NAMALWA (cell line): ENCODE data around the gene HAGH.
A peak's percentile ranks its signal among the peaks of the same experiment; 100 is the strongest.
"Not testable (repeated sequence)": the region's sequence is repeated elsewhere in the genome, so short reads cannot be mapped to it uniquely, and the experiment has no call there.

Source experiments
- DNase-seq: peaks from one replicate; pipeline ENCODE4 v3.0.0-alpha.2; 2015; ENCODE audit warnings: low spot score

HAGH gene

DNA sequence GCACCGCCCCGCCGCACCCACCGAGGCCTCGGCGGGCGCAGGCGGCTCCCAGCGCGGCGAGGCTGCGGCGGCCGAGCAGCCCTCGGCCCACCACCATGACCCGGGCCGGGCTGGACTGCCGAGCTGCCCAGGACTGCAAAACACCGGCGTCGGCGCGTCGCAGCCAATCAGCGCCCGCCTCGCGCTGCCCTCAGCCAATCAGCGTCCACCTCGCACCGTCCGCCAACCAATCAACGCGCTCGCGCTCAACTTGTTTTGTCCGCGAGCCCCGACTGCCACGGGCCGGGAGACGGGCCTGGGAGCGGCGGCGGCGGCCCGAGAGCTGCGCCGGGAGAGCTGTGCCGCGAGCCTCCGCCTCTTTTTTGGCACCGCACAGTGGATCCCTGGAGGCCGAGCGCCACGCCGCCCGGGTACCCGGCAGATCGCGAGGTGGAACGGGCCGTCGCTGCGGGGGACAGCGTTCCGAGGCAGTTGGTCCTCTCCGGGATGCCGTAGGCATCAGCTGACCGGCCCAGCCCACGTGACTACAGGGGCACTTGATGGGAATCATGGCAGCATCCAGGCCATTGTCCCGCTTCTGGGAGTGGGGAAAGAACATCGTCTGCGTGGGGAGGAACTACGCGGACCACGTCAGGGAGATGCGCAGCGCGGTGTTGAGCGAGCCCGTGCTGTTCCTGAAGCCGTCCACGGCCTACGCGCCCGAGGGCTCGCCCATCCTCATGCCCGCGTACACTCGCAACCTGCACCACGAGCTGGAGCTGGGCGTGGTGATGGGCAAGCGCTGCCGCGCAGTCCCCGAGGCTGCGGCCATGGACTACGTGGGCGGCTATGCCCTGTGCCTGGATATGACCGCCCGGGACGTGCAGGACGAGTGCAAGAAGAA, at the start of gene HAGH, which contains the start of gene FAHD1:
HAGH (minus strand) TSS at position 135 of the 883 bp plus-strand sequence; CDS start at position 97, 38 bp downstream.
FAHD1 (plus strand) TSS at position 516 of the 883 bp plus-strand sequence; CDS start at position 549, 33 bp downstream.
- peak; percentile 89 for DNase-seq

- DNase-seq, result not testable (repeated sequence)
Measured at GRCh38 chr16:1876066-1876465, 49.4 kb upstream of the HAGH start.

DNA sequence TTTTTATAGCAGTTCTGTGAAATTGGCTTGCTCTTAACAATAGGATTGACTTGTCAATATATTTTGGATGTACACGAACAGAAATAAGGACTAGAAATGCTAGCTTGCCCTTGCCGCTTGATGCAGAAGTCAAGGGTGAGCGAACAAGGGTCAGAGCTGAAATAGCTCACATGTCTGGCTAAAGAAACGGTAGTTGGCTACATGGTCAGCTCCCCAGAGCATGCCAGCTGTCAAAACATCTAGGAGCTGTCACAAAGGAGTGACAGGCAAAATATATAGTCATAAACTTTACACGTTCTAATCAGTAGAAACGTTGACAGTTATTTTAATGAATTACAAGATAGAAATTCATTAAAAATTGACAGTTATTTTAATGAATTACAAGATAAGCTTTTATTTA, 48.2 kb upstream of the HAGH start:
- DNase-seq, result peak; percentile 16

DNA sequence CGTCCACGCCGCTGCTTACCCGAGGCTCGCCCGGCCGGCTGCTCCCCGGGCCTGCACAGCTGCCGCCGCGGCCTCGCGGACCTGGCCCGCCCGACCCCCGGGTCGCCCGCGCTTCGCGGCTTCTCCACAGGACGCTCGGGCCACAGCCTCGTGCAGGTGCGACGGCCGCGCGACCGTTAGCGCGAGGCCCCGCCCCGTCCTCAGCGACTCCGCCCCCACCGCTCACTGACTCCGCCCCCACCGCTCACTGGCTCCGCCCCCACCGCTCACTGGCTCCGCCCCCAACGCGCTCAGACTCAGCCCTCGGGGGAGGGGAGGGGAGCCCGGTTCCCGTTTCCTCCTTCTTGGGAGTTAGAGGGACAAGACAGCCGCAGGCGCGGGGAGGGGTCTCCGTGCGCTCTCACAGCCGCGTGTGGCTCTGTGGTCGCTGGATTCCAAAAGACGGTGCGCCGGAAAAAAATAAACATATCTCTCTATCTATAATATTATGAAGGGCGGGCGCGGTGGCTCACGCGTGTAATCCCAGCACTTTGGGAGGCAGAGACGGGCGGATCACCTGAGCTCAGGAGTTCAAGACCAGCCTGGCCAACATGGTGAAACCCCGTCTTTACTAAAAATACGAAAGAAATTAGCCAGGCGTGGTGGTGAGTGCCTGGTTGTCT, 45.5 kb upstream of the HAGH start, which contains the start of gene MEIOB:
MEIOB (minus strand) TSS at position 191 of the 662 bp plus-strand sequence. CDS start 3,989 bp downstream, outside the sequence.
- DNase-seq, result no peak

DNA sequence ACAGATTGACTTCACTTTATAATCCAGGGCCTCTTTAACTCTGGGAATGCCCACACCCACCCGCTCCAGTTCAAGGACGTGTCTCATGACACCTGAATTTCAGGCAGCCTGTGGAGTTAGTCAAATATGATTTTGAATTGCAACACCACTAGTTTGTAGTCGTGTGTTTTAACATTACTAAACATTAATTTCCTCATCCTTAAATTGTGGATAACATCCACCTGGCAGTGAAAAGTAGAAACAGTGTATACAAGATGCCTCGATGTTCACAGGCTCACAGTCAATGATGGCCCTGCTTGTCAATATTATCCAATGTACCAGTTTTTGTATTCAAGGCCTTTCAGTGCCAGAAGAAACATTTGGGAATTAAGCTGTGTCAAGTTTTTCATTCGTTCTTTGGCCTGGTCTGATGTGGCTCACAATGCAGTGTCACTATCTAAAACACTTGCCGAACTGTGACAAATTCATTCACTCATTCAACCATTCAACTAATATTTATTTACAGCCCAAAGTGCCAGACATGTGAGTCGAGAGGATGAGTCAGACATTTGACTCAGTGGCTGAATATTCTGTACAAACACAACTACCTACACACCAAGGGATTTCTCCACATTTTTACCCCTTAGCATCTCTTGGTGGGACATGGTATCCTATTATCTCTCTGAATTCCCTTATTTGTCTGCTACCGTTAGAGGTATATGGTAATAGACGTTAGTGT, 43.9 kb upstream of the HAGH start:
- DNase-seq, result no peak

- no peak for DNase-seq
Measured at GRCh38 chr16:1865902-1866690, 39.5 kb upstream of the HAGH start.

GRCh38 chr16:1863681-1864460, 37.2 kb upstream of the HAGH start:
- DNase-seq, result peak; percentile 62

- DNase-seq, result no peak
Measured at GRCh38 chr16:1862394-1862793, 35.8 kb upstream of the HAGH start.

- no peak for DNase-seq
Measured at GRCh38 chr16:1861730-1862129, 35.1 kb upstream of the HAGH start.

- no peak for DNase-seq
Measured at GRCh38 chr16:1859650-1860049, 33.0 kb upstream of the HAGH start.

DNA sequence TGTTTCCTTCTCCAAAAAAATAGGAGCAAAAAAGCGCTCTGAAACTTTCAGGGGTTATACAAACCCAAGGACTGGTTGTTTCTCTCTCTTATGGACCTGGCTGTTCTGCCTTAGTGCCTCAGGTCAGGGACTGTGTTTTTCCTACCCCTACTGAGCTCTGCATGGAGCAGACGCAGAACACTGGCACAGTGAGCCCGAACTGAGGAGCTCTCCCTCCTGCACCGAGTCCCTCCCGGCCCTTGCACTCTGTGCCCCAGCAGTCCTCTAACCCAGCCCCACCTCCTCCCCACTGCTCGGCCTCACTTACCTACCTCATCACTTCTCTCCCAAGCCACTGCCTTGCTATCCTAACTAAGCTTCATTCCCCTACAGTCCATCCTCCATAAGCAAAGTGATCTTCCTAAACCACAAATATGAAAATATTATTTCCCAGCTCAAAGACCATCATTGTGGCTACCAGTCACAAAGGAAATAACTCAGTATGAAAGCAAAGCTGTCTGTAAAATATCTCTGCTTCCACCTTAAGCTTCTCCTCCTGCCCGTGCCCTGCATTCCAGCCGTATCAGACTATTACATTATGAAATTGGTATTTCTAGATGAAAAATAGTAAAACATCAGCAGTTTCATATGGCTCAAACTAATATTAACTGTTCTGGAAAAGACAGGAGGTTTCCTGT, 31.7 kb upstream of the HAGH start:
- DNase-seq, result no peak

DNA sequence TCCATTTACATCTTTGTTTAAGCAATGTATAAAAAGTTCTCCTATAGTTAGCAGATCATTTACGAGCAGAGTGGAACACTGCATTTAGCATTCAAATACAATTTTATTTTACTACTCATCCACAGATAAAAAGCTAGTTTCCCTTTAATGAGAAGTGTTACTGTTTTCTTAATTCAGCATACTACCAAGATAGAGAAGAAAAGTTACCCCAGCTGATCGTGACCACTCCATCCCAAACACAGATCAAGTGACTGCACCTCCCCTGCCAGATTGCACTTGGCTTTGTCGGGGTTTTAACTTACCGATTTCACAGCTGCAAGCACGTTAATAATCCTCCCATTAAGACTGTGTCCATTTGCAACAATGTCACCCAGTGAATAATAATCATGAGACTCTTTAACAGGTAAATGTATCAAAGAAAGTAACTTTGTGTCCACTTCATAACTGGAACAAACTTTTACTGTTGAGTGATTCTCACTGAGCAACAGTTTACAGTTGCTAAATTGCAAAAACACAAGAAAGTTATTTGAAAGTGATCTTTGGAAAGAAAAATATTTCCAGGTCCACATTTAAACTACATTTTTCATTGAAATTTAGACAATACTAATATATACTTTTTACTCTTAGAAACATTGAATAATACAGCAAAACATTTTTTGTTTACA, 30.9 kb upstream of the HAGH start:
- no peak for DNase-seq

DNA sequence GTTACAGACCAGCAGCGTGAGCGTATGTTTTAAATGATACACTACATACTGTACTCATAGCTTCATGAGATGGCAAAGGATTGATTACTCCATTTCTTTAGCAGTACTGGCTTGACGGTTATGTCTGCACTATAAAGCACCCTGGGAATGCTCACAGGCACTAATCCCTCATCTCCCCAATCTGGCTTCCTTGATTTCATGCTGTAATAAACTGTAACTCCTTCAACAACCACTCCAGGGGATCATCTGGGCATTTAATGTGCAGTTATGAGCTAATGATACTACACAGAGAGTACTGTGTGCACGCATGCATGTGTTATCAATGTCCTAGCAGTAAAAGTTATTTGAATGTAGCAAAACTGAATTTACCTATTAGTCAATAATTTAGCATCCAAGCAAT, 25.2 kb upstream of the HAGH start:
- DNase-seq, result no peak

- no peak for DNase-seq
Measured at GRCh38 chr16:1850981-1851380, 24.4 kb upstream of the HAGH start.

GRCh38 chr16:1846416-1846815, 19.8 kb upstream of the HAGH start:
- no peak for DNase-seq

- DNase-seq, result no peak
Measured at GRCh38 chr16:1845985-1846384, 19.4 kb upstream of the HAGH start.

DNA sequence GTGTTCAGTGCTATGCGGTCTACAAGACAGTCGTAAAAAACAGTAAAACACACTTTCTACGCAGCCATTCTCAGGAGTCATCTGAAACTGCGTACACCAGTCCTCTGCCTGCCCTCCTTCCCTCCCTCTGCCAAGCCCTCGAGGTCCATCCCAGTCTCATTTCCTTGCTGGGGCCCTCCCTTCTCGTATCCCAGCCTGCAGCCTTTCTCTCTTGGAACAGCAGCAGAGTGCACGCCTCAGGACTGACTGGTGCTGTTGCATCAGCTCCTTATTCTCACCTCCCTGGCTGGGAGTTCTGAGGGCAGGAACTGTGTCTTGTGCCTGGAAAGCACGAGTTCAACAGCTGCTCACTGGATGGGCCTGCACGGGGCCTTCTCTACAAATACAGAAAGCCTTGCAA, 12.9 kb upstream of the HAGH start:
- no peak for DNase-seq

DNA sequence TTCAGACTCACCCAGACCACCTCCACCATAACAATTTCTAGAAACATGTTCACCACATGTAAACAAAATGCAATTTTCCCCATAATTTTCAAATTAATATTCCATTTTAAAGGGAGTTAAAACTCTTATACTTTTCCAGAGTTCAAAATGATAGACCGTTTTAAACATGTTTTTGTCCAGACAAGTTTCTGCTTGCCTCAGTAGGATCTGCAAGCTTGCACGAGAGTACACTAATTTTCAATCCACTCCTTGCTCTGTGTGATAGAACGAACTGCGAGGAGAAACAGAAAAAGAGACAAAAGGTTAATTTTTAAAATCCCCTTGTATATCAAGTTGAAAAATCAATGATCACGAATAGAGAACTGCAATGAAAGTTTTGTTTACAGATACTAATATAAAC, 7.5 kb upstream of the HAGH start:
- DNase-seq, result no peak

- no peak for DNase-seq
Measured at GRCh38 chr16:1832838-1833454, 6.3 kb upstream of the HAGH start.
